ENCODE measurements around the gene RAE1.

Gene RAE1

DNA sequence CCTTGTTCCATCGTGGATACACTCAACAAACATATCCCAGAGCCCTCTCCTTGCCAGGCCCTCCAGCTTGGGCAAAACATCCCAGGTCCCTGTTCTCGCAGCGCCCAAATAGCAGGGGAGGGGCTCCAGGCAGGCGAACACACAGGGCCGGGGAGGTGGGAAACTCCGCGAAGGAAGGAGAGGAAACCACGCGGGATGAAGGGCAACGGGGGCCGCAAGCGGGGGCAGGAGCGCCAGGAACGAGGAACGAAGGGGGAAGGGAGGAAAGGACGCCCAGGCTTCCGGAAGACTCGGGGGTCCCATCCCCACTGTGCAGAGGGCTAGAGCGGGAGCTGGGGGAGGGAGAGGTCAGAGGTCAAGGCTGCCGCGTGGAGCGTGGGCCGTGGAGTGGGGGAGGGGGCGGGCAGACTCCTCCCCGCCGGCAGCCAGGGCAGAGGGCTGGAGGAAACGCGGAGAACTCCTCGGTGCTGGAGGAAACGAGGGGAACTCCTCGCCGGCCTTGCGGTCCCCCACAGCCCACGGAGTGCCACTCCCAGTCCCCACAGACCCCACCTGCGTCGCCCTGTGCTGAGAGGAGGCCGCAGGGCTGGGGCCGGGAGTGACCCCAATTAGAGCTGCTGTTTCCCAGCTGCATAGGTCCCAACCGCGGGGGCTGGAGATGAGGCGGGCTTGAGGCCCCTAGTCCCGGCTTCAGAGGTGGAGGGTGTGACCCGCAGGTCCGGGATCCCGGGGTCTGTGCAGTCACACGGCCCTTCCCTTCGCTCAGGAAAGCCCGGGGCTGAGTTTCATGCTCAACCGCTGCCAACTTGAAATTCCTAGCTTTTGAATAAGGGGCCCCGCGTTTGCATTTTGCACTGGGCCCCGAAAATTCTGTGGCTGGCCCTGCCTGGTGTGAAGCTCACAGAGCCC lies 38.9 kb downstream of the RAE1 start:
- peak; percentile 72 to 75 for DNase-seq

DNA sequence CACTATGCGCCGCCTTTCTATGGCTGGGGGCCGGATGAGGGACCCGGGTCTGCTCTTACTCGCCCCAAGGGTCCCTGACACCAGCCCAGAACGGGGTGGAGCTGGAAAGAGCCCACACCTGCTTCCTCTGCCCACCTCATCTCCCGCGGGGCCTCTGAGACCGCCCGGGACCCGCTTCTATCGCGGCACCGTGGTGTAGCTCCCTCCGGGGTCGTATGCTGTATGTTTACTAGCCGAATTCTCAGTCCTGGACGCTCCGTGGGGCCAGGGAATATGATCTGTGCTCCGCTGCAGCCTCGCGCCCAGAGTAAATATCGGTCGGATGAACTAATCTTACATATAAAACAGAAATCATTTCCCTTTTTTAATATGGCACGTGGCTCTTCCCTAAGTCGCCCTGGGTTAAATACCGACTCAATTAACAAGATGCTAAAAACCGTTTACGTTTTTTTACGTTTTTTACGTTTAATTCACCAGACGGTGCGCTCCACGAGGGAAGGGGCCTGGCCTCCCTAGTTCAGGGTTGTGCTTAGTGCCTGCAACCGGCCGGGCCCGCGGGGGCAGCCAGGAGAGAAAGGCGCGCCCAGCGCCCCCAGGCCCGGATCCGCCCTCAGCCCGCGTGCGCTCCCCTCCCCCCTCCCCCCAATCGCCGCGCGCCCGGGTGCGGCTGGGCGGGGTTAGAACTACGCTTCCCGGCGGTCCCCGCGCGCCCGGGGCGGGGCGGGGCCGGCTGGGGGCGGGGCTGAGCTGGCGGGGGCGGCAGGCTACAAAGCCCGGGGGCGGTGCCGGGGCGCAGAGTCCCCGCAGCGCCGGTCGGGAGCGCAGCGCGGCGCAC lies 39.8 kb downstream of the RAE1 start, which contains the start of gene RBM38:
TSS of gene RBM38 (plus strand) at position 793 of the 835 bp plus-strand sequence. CDS start 186 bp downstream, outside the sequence.
- peak; percentile 67 to 74 for DNase-seq

DNA sequence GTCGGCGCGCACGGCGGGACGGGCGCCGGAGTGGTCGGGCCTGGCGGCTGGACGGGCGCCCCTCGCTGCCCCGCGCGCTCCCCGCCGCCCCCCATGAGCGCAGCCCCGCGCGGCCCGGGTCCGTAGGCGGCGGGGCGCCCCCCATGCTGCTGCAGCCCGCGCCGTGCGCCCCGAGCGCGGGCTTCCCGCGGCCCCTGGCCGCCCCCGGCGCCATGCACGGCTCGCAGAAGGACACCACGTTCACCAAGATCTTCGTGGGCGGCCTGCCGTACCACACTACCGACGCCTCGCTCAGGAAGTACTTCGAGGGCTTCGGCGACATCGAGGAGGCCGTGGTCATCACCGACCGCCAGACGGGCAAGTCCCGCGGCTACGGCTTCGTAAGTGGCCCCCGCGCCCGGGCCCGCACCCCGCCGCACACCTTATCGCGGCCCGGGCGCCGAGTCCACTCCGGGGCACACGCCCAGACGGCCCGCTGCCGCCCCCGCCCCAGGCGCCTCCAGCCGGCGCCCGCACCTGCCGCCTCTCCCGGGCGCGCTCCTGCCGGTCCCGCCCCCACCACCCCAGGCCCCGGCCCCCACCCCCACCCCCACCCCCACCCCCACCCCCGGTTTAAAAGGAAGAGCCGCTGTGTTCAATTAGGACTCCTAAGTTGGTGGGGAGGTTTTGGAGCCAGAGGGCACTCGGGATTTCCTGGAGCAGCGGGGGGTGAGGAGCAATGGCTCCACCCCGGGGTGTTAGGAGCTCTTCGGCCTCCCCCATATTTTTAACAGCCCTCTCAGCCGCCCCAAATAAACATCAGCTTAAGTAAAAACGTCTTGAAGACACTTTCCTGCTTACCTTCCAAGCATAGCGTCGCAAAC lies 40.6 kb downstream of the RAE1 start:
- DNase-seq: peak in 1 of 2 donors; percentile 44

DNA sequence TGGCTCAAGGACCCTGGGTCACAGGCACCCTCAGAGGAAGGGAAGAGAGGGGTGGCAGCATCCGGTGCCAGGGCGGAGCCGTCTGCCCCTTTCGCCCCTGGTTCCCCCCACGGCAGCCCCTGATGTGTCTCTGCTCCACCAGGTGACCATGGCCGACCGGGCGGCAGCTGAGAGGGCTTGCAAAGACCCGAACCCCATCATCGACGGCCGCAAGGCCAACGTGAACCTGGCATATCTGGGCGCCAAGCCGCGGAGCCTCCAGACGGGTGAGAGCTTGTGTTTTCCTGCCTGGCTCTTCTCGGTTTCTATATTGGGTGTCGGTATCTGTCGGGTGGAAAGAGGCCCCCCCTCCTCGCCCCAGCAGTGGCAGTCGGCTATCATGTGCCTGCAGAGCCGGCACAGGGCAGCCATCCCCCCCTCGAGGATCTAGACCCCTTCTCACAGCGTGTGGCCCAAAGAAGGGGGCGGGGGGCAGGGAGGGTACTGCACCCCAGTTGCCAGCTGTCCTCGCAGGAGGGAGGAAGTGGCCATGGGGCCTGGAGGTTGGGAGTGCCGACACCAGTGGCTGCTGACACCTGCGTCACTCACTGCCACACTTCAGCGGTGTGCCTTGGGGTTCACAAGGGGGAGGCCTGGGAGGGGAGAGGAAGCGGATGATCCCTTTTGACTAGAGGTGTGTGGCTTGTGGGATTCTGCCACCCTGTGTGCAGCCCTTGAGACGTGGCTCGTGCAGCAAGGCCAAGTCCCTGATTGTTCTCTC lies 41.6 kb downstream of the RAE1 start:
- peak; percentile 87 to 88 for DNase-seq

DNA sequence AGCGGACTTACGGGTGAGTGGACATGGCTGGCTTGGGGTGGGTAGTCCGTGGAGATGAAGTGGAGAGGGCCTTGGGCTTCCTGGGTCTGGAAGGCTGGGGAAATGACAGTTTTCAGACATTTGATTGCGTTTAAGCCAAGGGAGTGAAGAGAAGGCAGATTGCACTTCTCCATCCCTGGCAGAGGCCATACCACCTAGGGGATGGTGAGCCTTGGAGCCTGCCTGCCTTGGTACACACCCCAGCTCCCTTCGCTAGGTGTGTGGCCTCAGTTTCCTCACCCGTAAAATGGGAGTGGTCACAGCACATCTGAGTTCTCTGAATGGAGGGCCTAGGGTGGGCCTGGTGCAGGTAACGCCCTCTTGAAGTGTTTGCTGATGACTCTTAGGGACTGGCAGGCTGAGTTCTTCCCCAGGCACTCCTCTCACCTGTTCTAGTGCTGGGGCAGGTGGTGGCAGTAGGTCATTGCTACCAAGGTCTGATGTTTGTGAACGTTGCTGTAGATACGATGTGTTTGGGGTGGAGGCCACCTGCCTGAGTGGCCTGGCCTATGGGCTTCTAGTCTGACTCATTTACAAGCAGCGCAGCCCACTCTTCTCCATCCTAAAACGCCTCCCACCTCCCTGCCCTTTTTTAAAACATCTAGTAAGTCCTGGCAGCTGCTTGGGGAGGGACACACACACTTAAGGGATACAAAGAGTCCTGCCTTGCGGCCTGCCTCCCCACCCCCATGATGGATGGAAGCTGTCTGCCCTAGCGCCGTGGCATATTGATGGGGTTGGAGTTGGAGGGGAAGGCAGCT lies 42.5 kb downstream of the RAE1 start:
- no peak for DNase-seq

DNA sequence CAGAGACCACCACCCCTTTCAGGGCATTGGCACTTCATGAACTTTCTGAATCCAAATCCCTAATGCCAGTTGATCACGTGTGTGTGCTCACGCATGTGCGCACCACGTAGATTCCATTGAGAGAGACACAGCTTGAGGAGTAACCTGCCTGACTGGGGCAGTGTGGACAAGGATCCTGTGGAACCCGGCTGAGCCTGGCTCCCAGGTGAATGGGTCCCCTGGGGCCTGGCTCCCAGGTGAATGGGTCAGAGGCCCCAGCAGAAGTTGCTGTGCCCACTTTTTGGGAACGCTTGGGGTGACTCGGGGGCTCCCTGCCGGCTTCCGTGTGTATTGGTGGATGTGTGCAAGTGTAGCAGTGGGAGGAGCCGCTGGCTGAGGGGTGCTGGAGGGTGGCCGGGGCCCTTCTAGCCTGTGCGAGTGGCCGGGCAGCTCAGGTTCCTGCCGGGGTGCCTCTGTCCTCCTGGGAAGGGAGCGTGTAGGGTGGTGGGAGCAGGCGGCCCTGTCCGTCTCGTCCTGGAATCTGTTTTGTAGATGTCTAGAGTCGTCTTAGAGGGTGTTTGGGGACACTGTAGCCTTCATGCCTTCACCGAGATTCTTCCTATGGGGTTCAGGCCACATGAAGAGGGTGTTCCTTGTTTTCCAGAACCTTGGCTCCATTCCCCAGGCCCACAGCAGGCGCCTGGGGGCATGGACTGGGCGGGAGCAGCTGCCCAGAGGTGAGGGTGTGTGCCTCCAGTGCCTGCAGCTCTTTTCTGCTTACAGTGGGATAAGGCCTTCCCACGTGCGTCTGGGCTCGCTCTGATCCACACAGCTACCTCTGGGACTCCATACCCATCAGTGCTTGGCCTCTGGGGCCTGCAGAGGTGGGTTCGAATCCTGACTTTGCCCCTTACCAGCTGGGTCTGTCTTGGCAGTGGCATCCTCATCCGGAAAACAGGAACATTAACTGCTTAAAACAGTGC lies 43.3 kb downstream of the RAE1 start:
- DNase-seq: no peak

DNA sequence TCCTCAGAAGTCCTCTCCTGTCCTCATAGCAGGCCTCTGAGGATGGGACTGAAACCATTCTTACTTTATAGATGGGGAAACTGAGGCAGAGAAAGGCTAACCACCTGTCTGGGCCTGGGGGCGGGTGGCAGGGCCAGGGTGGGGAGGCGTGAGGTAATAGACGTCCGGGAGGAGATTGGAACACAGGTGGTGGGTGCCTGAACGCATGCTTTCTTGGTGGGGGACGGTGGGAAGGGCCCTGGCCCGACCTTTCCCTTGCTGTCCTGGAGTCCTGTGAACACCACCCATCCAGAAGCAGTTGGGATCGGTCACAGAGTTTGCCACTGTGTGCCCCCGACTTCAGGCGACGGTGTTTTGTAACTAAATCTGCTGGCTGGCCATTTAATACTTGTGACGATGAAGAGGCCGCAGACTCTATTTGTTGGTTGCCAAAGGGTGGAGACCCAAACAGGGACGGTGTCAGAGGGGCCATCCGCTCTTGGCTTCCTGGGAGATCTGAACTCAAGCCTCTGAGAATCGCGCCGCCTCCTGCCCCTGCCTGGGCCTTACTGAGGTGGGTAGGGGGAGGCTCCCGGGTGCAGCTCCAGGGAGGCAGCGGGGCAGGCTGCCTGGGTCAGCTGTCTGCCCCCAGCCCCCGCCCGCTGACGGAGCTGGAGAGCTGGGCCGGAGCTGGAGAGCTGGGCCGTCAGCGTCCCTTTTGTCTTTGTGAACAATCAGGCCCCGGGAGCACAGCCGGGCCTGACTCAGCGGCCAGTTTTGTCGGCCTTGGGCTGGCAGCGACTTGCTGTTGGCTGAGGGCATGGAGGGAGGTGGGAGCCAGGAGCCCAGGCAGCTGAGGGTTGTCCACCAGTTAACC lies 44.3 kb downstream of the RAE1 start:
- DNase-seq: no peak

DNA sequence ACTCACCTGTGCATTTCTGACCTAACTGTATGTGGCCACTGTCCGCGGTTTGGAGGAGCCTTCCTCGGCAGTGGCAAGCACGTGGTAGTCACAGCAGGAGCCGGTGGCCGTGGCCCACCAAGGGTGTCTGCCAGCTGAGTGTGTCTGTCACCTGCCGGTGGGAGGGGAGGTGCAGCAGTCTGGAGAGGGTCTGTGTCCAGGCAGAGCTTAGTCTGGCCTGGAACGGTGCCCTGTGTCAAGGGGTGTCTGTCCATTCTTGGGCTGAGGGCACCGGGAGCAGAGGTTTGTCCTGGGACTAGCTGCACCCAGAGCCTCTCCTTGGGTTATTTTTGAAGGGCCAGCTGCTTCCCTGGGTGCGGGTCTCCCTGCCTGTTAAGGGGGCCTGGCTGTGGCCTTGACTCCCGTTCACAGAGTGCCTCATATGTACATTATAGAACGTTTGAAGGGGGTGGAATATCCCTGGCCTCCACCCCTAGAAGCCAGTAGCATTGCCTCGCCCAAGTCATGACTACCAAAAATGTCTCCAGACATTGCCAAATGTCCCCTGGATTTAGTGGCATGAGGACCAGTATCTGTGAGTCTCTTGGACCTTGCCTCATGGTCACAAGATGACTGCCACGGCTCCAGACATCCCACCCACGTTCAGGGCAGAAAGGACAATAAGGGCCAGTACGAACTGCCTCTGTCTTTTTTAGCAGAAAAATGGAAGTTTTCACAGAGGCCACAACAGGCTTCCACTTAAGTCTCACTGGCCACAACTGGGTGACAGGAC lies 45.3 kb downstream of the RAE1 start:
- no peak for DNase-seq

DNA sequence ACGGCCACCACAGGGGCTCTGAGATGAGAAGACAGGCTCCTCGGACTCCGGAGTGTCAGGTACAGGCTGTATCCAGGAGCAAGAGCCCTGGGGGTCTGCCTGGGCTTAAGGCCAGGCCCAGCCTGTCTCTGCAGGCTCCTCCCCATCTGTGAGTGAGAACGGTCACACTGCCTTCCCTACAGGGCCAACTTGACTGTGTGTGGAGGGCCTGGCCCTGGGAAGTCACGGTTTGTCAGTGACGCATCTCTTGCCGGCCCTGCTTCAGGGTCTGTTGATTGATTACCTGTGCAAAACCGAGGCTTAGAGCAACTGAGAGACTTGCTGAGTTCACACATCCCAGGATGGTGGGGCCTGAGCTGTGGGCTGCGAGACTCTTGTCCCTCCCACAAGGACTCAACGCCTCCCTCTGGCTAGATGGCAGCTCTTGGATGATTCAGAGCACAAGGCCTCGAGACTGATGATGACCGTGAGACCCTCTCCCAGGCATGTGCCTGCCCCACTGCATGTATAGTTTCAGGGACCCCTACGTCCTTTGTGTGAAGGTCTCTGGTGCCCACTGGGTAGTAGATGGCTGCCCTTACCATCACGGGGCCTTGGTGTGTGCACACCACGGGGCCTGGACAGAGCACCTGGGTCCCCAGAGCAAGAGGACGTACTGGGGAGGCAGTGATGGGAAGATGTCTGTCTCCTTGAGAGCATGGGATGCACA lies 46.1 kb downstream of the RAE1 start:
- DNase-seq: no peak

DNA sequence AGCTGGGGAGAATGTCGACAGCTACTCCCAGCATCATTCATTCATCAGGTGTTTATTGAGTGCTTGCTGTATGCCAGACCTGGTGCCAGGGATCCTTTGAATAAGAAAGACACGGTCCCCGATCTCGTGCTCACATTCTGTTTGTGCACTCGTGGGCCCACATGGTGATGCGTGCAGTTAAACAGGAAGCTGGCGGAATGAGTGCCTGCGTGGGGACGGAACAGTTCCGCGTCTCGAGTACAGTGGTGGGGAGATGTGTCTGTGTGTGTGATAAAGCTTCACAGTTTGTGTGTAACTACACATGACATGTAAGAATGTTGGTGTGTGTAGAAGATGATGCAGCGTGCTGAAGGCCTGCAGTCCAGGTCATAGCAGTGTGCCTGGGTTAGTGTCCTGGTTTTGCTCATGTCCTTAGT lies 46.6 kb downstream of the RAE1 start:
- DNase-seq: peak; percentile 65 to 81

DNA sequence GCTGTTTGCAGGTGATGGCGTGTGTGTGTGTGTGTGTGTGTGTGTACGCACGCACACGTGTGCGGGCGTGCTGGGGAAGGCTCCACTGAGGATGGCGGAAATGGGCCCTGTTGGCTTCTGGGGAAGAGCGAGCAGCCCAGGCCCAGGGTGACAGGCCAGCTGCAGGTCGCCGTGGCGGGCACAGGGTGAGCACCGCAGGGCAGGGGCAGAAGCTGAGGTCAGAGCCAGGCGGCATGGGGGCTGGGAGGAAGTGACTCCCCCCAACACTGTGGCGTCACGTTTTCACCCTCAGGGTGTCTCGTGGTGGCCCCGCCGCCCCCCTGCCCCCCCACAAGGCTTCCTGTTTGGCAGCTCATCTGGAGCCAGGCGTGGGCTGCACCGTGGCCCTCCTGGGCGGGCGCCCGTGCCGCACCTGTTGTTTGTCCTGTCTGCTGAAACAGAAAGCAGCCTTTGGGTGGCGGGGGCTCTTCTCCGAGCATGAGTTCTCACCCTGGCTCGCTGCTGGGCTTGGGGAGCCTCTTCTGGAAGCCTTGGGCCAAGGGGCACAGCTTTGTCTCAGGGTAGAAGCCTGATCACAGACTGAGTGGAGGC lies 47.3 kb downstream of the RAE1 start:
- peak; percentile 93 to 96 for DNase-seq

DNA sequence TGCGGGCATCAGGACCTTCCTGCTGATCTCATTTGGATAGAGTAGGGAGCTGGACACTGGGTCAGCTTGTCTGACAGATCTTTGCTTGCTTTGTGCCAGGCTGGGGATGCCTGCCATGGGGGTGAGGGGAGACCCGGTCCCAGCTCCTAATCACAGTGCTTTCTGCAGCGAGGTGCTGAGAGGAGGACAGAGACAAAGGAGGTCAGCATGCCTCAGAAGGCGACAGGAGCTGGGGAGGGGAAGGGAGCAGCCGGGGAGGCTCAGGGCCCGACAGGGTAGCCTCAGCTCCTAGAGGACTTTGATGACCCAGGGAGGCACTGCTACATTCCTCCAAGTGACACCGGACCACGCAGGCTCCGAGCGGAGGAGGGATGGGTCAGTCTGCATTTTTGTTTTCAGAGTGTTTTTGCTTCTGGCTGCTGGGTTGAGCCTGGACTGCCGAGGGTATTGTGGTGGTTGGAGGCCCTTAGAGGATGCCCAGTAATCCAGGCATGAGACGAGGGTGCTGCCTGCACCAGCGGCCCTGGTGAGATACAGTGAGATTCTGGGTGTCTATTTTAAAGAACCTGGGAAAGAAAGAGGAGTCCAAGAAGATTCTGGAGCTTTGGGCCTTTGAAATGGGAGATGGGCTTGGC lies 48.0 kb downstream of the RAE1 start:
- no peak for DNase-seq

DNA sequence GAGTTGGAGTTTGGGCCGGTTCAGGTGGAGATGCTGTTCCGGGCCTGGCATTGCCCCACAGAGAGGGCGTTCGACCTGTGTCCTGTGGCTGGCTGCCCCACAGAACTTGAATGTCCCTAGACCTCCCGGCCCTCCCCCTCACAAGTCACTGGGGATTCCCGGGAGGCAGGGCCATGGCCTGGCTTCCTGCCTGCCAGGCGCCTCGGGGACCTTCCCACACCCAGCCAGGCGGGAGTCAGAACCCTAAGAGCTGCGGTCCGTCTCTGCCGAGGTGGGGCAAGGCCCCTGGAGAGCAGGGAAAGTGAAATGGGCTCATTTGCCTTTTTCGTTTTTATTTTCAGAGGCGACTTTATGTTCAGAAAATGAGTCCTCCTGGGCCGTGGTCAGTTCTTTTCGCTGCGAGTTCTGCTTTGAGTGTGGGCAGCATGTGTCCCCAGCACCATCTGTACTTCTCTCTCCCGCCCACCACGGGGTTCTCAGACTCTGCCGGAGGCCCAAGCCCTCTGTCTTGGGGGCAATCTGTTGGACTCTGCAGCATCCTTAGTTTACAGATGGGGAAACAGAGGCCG lies 48.6 kb downstream of the RAE1 start:
- DNase-seq: peak; percentile 34 to 55

DNA sequence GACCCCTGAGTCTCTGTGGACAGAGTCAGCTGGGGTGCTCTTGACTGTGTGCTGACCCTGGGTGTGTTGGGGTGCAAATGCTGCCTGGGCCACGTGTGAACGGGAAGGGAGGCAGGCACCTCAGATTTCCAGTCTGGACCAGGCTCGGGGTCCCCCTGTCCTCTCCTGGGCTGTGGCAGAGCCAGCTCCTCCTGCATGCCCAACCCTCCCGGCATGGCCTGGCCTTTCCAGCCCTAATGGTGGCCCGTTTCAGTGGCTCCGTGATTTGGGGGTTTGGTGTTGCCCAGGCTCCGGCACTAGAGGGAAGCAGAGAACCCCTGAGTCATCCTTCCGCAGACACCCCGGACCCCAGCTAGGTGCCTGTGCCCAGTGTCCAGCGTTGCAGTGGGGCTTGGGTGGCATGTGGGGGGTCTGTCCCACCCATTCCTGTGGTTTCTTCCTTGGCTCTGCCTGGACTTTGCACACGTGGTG lies 49.2 kb downstream of the RAE1 start:
- no peak for DNase-seq

DNA sequence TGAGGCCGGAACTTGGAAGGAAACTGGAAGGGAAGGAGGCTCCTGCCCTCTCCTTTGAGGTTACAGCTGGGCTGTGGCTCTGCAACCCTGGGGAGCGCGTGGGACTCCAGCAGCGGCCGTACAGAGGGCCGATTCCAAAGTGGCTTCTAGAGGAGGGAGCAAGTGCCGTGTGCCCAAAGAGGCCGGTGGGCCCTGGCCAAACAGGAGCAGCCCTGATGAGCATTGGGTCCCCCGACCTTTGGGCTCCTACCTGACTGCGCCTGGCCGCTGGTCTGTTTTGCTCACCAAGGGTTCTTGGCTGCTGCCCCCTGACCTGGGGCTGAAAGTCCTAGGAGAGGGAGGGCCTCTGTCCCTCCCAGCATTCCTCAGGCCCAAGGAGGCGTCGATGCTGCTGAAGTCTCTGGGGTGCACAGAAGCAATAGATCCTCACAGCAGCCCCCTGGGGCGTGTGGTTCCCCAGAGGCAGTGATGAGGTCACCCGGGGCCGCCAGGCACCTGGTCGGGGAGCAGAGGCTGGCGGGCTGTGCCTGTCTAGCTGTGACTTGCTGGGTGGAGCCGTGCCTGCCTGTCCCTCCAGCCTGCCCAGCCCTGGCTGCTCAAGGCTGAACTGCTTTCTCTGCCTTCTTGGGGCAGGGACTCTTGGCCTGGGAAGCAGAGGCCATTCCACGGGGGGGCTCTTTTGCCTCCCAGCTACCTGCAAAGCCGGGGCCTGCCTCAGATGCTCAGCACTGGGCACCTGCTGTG lies 49.9 kb downstream of the RAE1 start:
- peak in 1 of 2 donors; percentile 85 for DNase-seq
